ENCODE measurements around the gene LGR4. TPM values are rescaled to one million over a fixed set of nuclear protein-coding genes. Genes with fewer than 3 reads are reported as not detected.

Gene LGR4
- total and polyA plus RNA-seq, 10 of the 15 experiments (the other 5 are each of a cell fraction or from before 2014, with no cell fraction given) = under 0.01 to 0.64 (median 0.04) TPM; not detected in 5

GRCh38 chr11:27402450-27402849 is 70.1 kb downstream of the LGR4 start (continued):
- TF ChIP-seq MAX (IDR thresholded peaks at IDR 0.05; ENCODE audit: low read depth, low read length) = no peak

GRCh38 chr11:27401833-27402316 is 70.7 kb downstream of the LGR4 start:
- FAIRE-seq (no peak), ATAC-seq (no peak), DNase-seq (ENCODE audit: low read depth, low spot score) (no peak)
- 23% methylated on average over 5 of the region's 5 CpGs for WGBS (ENCODE audit: insufficient coverage, insufficient replicate concordance, low lambda C conversion rate, missing lambda C conversion rate)
- Histone ChIP-seq H4K20me1 (ENCODE audit: control insufficient read depth, insufficient read depth) (no peaks in the 10 kb centered on the region), H3K79me2 (ENCODE audit: control insufficient read depth, insufficient read depth, low read length) (no peaks in the 10 kb centered on the region), H3K4me2 (ENCODE audit: control insufficient read depth, insufficient read depth) (no peak overlapping the region), H3K9me3 (replicated peaks; ENCODE audit: control insufficient read depth, insufficient read depth, low read length) (no peaks in the 10 kb centered on the region), H3K36me3 (ENCODE audit: control insufficient read depth in 2 of 2, insufficient read depth in 2 of 2, low read length in 1 of 2) (no peaks in the 10 kb centered on the region), H3K27me3 (replicated peaks in 1 of 2; ENCODE audit: control insufficient read depth in 2 of 2, insufficient read depth in 2 of 2, low read length in 1 of 2) (no peaks in the 10 kb centered on the region), H3K27ac (ENCODE audit: control insufficient read depth, insufficient read depth) (no peak overlapping the region), H3K4me1 (ENCODE audit: control insufficient read depth, insufficient read depth, low read length) (no peaks in the 10 kb centered on the region), H3K9ac (ENCODE audit: control insufficient read depth, insufficient read depth, low read length) (no peak overlapping the region), H3K4me3 (no peak overlapping the region), H2AFZ (ENCODE audit: control insufficient read depth, low read depth, low read length) (no peak overlapping the region)
- CTCF ChIA-PET = interaction anchor here (0.7 to 1.0 kb wide), 3 partner anchors 11 to 105 kb away, joined by 3 to 4 read pairs (median 3); no protein-coding TSS in a partner anchor
- RAD21 ChIA-PET (ENCODE audit: unreplicated experiment) = no interaction called here
- in situ Hi-C loops (cut with MboI) = no loop called here
- intact Hi-C loops (cut with micrococcal nuclease; ENCODE audit: unreplicated experiment) = no loop called here
- POLR2A ChIA-PET = no interaction called here
- SMC1A ChIA-PET (ENCODE audit: uncharacterized antibody, unreplicated experiment) = interaction anchor here (1.0 kb wide), 1 partner anchor 32 kb away, joined by 3 read pairs; no protein-coding TSS in a partner anchor
- no peak for TF ChIP-seq RCOR1 (conservative IDR thresholded peaks at IDR 0.05; ENCODE audit: low read depth, low read length)
- TF ChIP-seq PBX3 (IDR thresholded peaks at IDR 0.05; ENCODE audit: insufficient replicate concordance, low read depth, low read length) = no peak
- no peak for TF ChIP-seq CREB1 (IDR thresholded peaks at IDR 0.05; ENCODE audit: low read depth)
- no peak for TF ChIP-seq CBX3 (IDR thresholded peaks at IDR 0.05; ENCODE audit: borderline replicate concordance, low read depth)
- BruUV-seq (replicated peaks) = no TSS peak

All from GM12878 (cell line).